ENCODE data around the gene GPANK1.

Gene GPANK1

DNA sequence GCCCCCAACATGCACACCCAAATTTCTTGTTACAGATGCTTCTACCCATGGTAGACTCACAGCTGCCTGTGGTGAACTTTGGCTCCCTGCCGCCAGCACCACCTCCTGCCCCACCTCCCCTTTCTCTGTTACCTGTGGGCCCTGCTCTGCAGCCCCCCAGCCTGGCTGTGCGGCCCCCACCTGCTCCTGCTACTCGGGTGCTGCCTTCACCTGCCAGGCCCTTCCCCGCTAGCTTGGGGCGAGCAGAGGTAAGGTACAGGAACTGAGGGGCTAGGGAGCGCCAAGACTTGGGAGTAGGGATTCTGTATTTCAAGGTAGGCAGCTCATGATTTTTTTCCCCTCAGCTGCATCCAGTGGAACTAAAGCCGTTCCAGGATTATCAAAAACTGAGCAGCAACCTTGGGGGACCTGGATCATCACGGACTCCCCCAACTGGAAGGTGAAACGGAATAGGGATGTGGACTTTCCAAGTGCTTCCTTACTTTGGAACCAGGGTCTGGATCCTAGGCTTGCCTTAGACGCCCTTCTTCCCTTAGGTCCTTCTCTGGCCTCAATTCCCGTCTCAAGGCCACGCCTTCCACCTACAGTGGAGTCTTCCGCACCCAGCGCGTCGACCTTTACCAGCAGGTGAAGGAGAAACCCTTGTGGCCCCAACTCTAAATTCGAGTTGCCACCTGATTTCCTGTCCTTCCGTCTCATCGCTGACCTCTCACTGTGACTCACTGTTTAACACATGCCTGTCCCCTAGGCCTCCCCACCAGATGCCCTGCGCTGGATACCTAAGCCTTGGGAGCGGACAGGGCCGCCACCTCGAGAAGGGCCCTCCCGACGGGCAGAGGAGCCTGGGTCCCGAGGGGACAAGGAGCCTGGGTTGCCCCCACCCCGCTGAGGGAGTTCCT, 27.9 kb downstream of the GPANK1 start:
- DNase-seq, result no peak

DNA sequence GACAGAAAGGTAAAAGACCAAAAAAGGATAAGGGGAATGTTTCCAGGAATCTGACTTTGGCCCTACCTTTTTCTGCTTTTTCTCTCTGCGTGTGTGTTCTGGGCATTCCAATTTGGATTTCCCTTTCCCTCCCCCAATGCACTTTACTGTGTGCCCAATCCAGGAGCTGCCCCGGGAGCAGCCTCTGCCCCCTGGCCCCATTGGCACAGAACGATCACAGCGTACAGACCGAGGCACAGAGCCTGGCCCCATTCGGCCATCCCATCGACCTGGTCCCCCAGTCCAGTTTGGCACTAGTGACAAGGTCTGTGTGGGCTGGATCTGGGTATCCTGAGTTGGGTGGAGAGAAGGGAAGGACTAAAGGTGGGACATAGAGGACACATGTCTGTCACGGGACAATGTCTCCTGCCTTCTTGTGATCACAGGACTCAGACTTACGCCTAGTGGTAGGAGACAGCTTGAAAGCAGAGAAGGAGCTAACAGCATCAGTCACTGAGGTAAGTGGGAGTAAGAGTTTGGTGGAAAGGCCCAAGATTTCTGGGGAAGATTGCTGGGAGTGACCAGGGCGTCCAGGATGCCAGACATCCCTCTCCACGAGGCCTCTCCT, 29.7 kb downstream of the GPANK1 start:
- no peak for DNase-seq

DNA sequence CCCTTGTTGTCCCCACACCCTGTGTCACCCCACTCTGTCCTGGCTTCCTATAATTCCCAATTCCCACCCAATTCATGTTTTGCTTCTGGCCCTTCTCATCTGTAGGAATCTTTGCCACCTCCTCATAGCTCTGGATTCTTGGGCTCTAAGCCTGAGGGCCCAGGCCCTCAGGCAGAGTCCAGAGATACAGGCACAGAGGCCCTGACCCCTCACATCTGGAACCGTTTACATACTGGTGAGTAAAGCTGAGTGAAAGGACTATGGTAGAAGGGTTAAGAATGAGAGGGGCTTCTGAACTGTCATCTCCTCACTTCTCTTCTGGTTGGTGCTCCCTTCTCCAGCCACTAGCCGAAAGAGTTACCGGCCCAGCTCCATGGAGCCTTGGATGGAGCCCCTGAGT, 30.7 kb downstream of the GPANK1 start:
- no peak for DNase-seq

DNA sequence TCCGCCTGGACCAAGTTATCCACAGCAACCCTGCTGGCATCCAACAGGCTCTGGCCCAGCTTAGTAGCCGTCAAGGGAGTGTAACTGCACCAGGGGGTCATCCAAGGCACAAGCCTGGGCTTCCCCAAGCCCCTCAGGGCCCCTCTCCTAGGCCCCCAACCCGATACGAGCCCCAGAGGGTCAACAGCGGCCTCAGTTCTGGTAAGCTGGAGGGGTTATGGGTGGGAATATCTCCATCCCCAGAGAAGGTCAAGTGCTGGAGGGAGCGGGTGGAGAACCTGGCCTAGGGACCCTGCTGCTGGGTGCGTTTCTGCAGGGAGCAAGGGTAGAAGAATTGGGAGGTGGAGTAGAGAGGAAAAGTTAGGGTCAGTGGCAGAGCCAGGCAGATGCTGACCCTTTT, 31.4 kb downstream of the GPANK1 start:
- DNase-seq, result no peak

DNA sequence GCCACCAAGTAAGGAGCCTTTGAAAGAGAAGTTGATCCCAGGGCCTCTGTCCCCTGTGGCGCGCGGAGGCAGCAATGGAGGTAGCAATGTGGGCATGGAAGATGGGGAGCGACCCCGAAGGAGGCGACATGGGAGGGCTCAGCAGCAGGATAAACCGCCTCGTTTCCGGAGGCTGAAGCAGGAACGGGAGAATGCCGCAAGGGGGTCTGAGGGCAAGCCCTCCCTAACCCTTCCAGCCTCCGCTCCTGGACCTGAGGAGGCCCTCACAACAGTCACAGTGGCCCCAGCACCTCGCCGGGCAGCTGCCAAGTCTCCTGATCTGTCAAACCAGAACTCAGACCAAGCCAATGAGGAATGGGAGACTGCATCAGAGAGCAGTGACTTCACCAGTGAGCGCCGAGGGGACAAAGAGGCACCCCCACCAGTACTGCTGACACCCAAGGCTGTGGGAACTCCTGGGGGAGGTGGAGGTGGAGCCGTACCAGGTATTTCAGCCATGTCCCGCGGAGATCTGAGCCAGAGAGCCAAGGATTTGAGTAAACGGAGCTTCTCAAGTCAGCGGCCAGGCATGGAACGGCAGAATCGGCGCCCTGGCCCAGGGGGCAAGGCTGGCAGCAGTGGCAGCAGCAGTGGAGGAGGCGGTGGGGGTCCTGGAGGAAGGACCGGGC, 32.4 kb downstream of the GPANK1 start:
- no peak for DNase-seq

DNA sequence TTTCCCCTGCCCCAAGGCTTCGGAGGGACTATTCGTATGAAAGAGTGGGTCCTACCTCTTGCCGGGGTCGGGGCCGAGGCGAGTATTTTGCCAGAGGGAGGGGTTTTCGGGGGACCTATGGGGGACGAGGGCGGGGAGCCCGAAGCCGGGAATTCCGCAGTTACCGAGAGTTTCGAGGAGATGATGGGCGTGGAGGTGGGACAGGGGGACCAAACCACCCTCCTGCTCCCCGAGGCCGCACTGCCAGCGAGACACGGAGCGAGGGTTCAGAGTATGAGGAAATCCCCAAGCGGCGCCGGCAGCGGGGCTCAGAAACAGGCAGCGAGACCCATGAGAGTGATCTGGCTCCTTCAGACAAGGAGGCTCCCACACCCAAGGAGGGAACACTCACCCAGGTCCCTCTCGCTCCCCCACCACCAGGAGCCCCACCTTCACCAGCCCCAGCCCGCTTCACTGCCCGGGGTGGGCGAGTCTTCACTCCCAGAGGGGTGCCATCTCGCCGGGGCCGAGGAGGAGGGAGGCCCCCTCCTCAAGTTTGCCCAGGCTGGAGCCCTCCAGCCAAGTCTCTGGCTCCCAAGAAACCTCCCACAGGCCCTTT, 33.0 kb downstream of the GPANK1 start:
- no peak for DNase-seq

DNA sequence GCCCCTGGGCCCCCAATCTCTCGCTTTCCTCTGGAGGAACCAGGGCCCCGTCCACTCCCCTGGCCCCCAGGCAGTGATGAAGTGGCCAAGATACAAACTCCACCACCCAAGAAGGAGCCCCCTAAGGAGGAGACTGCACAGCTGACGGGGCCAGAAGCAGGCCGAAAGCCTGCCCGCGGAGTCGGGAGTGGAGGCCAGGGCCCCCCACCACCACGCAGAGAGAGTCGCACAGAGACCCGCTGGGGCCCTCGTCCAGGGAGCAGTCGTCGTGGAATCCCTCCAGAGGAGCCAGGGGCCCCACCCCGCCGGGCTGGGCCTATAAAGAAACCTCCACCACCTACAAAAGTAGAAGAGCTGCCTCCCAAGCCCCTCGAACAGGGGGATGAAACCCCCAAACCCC, 33.6 kb downstream of the GPANK1 start:
- DNase-seq, result no peak

DNA sequence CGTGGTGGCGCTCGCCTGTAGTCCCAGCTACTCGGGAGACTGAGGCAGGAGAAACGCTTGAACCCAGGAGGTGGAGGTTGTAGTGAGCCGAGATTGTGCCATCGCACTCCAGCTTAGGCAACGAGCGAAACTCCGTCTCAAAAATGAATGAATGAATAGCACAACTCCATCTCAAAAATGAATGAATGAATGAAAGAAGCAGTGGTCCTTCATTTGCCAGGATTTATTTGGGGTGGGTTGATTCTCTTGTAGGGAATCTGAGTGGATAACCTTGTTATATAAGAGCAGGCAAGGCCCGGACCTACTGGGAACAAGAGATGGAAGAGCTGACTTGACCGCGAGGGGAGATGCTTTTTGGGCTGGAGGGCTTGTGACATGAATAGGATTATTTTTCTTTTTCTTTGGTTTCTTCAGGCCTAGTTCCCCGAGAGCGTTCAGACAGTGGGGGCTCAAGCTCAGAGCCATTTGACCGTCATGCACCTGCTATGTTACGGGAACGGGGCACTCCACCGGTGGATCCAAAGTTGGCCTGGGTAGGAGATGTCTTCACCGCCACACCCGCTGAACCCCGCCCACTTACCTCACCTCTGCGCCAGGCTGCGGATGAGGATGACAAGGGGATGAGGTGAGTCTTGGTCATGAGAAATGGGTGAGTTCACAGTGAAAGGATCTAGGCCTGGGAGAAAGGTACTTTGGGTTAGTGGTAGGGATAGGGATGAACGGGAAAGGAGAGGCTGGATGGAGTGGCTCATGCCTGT, 34.4 kb downstream of the GPANK1 start:
- no peak for DNase-seq

DNA sequence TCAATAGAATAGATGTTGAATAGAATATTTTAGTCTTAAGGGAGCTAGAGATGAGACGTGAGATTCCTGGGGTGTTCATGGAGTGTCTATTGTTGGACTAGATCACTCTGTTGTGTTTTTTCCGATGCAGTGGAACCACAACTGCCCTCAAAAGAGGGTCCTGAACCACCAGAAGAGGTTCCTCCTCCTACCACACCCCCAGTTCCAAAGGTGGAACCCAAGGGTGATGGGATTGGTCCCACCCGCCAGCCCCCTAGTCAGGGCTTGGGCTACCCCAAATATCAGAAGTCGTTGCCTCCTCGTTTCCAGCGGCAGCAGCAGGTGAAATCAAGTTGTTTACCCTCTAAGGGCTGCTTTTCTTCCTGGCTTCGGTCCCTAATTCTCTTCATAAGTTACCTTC, 35.8 kb downstream of the GPANK1 start:
- DNase-seq, result no peak

DNA sequence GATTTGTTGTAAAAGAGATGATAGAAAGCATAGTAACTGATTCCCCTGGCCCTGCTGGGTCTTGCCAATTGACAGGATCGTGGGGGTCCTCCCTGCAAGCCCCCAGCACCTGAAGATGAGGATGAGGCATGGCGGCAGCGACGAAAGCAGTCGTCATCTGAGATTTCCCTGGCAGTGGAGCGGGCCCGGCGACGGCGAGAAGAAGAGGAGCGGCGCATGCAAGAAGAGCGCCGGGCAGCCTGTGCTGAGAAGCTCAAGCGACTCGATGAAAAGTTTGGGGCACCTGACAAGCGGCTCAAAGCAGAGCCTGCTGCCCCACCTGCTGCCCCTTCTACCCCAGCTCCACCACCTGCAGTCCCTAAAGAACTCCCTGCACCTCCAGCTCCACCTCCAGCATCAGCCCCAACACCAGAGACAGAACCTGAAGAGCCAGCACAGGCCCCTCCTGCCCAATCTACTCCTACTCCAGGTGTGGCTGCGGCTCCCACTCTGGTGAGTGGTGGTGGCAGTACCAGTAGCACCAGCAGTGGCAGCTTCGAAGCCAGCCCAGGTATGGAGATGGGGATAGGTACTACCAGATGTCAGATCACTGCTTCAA, 37.0 kb downstream of the GPANK1 start:
- no peak for DNase-seq

DNA sequence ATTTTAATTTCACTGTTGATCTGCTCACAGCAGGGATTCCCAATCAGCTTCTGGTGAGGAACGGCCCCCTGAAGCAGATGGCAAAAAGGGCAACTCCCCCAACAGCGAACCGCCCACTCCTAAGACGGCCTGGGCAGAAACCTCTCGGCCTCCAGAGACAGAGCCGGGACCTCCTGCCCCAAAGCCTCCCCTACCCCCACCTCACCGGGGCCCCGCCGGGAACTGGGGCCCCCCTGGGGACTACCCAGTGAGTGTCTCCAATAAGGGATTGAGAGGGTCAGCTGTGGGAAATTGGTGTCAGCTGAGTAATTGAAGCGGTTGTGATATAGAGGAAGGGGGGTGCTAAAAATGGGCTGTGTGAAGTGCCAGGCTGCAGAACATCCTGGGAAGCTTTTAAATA, 37.8 kb downstream of the GPANK1 start:
- no peak for DNase-seq

DNA sequence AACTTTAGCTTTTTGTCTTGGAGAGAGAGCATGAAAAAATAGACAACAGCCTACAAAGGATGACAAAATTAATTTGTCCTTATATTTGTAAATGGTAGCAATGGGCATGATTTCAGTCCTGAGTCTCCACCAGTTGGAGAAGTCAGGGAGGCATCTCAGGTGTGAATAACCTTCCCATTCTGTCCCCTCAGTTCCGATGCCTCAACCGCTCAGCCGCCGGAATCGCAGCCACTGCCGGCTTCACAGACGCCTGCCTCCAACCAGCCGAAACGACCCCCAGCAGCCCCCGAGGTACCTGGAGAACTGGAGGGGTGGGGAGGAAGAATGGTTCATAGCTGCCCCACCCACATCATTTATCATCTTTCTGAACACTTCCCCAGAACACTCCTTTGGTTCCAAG, 40.7 kb downstream of the GPANK1 start:
- DNase-seq, result no peak

DNA sequence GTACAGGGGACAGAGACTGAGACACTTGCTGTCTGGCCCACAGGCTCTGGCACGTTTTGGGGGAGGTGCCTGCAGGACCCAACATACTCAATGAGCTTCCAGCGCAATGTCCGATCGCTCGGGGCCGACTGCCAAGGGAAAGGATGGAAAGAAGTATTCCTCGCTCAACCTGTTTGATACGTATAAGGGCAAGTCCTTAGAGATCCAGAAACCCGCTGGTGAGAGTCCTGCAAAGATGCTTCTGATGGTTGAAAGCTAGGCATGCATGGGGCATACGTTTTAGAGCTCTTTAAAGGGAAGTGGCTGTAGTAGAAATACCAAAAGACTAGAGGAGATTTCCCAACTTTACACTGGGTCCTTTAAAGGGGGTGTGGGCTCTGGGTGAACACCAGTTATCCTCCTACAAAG, 42.1 kb downstream of the GPANK1 start:
- peak; percentile 54 to 69 for DNase-seq

DNA sequence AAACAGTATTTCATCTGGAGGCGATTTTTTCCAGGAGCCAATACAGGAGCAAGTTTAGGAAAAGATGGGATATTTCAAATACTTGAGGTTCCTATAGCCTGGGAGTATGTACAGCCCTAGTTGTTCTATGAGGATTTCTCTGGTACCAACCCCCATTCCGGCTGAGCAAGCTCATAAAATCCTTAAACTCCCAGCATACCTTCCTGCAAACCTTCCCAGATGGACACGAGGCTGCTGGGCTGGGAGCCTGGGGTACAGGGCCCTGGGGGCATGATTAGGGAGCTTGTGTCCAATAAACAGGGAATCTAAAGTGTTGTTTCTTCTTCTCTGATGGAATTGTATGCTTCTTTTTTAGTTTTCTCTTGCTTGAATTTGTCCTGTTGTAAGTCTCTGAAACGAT, 42.8 kb downstream of the GPANK1 start:
- DNase-seq, result no peak

DNA sequence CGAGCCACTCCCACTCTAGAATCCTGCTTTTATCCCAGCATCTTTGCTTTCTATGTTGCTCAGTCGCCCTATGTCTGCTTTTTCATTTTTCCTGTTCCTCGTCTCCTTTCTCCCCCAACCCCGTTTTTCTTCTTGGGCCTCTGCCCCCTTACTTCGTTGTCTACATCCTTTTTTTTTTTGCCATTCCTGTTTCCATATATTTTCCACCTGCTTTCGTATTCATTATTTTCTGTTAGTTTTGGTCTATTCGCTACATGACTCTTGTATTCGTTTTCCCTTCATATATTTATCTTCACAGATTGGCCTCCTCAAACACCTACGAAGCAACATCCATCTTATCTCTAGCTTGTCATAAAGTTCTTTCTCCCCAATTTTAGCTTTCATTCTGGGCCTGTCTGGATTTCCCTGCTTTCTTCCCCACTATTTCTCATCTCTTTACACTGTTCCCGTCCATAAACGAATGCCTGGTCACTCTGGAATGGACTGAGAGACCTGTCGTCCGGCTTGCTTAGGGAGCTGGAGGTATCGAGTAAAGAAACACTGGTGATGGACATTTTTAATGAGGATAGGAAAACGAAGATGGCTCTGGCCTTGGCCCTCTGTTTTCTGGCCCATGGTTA, 43.4 kb downstream of the GPANK1 start:
- no peak for DNase-seq

DNA sequence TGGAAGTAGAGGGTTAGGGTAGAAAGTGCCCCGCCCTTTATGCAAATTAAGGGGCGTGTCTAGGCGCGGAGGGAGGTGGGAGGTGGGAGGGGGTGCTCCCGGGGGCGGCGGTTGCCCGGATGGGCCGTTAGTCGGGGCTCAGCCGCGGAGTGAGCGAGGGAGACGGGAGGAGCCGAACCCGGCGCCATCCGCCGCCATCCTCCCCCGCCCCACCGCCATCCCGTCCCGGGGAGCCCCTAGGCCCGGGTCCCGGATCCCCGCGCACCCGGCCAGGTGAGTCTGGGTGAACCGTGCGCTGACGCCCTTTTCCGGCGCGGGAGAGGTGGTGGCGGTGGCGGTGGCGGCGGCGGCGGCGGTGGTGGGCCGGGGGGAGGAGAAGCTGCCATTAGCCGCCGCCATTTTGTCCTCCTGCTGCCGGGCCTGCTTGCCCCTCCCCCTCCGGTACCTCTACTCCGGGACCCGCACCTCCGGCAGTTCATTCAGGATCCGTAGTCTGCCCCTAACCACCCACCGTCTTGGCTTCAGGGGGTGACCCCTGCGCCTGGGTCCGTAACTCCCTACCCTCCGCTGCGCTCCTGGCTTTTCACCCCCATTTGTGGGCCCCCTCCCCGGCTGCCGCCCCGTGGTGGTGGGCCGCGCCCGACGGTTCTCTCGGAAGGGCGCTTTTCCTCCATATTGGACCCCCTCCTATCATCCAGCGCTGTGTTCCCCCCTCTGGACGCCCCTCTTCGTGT, 44.0 kb downstream of the GPANK1 start, which contains the start of gene PRRC2A:
Gene PRRC2A, plus strand, starts transcription at position 130 of the 734 bp plus-strand sequence. CDS start 2,075 bp downstream, outside the sequence.
- peak in 1 of 2 donors; percentile 52 for DNase-seq

DNA sequence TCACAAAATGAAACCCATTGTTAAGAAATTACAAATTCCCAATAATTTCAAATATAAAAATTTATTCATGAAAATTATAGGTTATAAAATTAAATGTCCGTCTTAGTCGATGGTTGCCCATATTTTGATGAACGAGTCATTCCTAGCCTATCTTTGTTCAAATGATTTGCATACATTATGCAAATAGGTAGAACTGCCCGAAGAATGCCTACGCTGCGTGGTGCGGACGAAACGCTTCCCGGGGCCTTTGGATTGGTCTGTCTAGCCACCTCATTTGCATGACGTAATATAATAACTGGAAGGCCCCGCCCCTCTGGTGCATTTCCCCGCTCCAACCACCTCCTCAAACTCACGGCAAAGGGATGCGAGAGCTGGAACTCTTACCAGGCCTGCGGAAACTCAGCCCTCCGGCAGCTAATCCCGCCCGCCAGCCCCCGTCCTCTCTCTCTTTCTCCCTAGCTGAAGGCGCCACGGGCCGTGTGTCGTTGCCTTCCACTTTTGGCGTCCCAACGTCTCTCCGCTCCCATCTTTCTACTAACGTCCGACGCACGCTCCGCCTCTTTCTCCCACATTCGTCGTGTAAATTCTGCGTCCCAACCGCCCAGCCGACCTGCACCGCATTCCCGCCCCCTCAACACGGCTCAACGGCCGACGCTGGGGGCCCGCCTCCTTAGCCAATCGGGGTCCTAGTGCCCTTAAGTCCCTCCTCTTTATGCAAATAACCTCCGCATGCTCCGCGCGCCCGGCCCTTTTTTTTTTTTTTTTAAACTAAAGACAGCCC, 44.8 kb downstream of the GPANK1 start:
- DNase-seq, result peak; percentile 98 to 99

DNA sequence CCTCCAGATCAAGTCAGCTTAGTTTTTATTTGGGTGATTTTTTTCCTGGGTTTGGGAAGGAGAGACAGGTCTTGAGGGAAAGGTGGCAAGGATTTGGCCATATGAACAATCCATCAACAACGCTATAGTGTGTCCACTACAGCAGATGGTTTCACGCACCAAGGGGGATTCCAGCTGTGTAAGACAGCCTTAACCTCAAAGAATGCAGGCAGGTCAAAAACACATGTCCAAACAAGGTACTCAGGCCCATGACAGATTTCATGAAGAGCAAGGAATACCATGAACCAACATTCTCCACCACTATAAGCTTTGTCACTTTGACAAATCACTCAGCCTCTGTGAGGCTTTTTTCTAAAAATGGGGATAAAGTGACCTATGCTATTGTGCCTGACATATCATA, 47.8 kb downstream of the GPANK1 start:
- no peak for DNase-seq

DNA sequence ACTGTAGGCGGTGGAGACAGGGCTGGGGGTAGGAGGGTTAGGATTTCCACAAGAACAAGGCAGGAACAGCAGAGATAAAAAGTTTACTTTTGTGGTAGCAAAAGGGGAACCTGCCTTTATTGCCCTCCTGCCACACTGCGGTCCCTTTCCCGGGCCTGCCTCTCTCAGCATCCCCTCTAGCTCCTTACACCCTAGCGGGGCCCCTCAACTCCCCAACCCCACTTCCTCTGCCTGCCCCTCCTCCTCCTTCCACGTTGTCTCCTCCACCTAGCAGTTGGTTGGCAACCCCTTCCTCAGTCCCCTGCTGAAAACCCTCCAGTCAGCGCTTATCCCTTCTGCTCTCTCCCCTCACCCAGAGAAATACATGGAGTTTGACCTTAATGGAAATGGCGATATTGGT, 49.0 kb downstream of the GPANK1 start:
- DNase-seq, result no peak
